Neutrophil (primary cell): Measurements from ENCODE around the gene SMAD3.

ENCODE experiments used
- H3K27ac ChIP-seq: fragments of 200-600 bp; sonication (generic); 2 replicates; pipeline ENCODE4 v1.5.1; 2016; ENCODE audit warnings: mild to moderate bottlenecking, moderate library complexity
- H3K27me3 ChIP-seq: fragments of 200-600 bp; sonication (generic); 2 replicates; pipeline ENCODE4 v1.6.0; 2016; ENCODE audit warnings: mild to moderate bottlenecking
- H3K36me3 ChIP-seq: fragments of 200-600 bp; sonication (generic); 2 replicates; pipeline ENCODE4 v1.5.1; 2017
- H3K4me1 ChIP-seq, 2 experiments: fragments of 200-600 bp in 1 of 2; sonication (generic) in 1 of 2; 1 replicate in 1 of 2; 2 replicates in 1 of 2; pipeline versions ENCODE4 v1.5.1 to v1.6.1; 2013 to 2016; ENCODE audit warnings: low read depth in 1 of 2, low read length in 1 of 2, mild to moderate bottlenecking in 1 of 2, moderate library complexity in 1 of 2; ENCODE audit not compliant: control insufficient read depth in 1 of 2, insufficient read depth in 1 of 2
- H3K4me3 ChIP-seq, 2 experiments: fragments of 200-600 bp in 1 of 2; sonication (generic) in 1 of 2; 1 replicate in 1 of 2; 2 replicates in 1 of 2; pipeline ENCODE4 v1.5.1; 2013 to 2016; ENCODE audit warnings: low read depth in 1 of 2, low read length in 1 of 2, mild to moderate bottlenecking in 1 of 2, moderate library complexity in 1 of 2
- H3K9me3 ChIP-seq: fragments of 200-600 bp; sonication (generic); 2 replicates; pipeline ENCODE4 v1.5.1; 2016
- CTCF ChIP-seq: fragments of 200-600 bp; sonication (generic); IDR thresholded peaks from 2 replicates; pipeline ENCODE4 v1.5.1; 2016; ENCODE audit warnings: antibody characterized with exemption

Gene SMAD3

GRCh38 chr15:67117370-67117769 lies 52.0 kb downstream of the SMAD3 start:
- H3K9me3 ChIP-seq, result no peaks in the 10 kb centered on the region
- no peak overlapping the region for H3K4me3 ChIP-seq
- H3K4me1 ChIP-seq, result peaks cover 3 to 12% of the 10 kb centered on the region in 2 experiments
- TF ChIP-seq CTCF, result no peak
- no peaks in the 10 kb centered on the region for H3K36me3 ChIP-seq
- peaks cover 7% of the 10 kb centered on the region for H3K27me3 ChIP-seq
- H3K27ac ChIP-seq, result no peak overlapping the region

DNA sequence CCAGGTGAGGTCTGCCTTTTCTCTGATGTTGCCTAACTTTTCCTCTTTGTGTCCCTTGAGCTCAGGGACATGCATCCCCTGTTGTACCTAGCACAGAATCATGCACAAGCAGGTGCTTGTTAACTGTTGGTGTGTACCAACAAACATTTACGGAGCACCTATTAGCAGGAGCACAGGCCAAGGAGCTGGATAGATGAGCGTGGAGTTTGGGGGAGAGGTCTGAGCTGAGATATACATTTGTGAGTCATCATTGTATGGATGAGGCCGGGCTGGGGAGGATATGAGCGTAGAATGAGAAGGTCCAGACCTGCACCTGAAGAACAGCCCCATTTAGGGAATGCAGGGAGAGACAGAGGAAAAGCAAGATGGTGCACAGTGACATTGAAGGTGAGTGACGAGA lies 53.4 kb downstream of the SMAD3 start:
- peaks cover 7% of the 10 kb centered on the region for H3K27me3 ChIP-seq
- TF ChIP-seq CTCF, result no peak
- peaks cover 3 to 12% of the 10 kb centered on the region in 2 experiments for H3K4me1 ChIP-seq
- H3K4me3 ChIP-seq, result no peak overlapping the region
- no peaks in the 10 kb centered on the region for H3K36me3 ChIP-seq
- H3K9me3 ChIP-seq, result no peaks in the 10 kb centered on the region
- no peak overlapping the region for H3K27ac ChIP-seq

- no peak for TF ChIP-seq CTCF
- Histone ChIP-seq H3K36me3 (no peaks in the 10 kb centered on the region), H3K4me1 (peaks cover 3 to 10% of the 10 kb centered on the region in 2 experiments), H3K27ac (no peak overlapping the region), H3K4me3 (no peak overlapping the region), H3K27me3 (peaks cover 7% of the 10 kb centered on the region), H3K9me3 (no peaks in the 10 kb centered on the region)
These were observed 53.9 kb downstream of the SMAD3 start for GRCh38 chr15:67119238-67119846.

- no peak overlapping the region for H3K4me3 ChIP-seq
- no peak overlapping the region for H3K27ac ChIP-seq
- no peaks in the 10 kb centered on the region for H3K36me3 ChIP-seq
- peaks cover 7% of the 10 kb centered on the region for H3K27me3 ChIP-seq
- TF ChIP-seq CTCF, result no peak
- peaks cover 3 to 10% of the 10 kb centered on the region in 2 experiments for H3K4me1 ChIP-seq
- H3K9me3 ChIP-seq, result no peaks in the 10 kb centered on the region
These were observed 54.8 kb downstream of the SMAD3 start for GRCh38 chr15:67120009-67120838.

GRCh38 chr15:67120839-67121643 lies 55.6 kb downstream of the SMAD3 start:
- H3K4me1 ChIP-seq, result peaks cover 3 to 10% of the 10 kb centered on the region in 2 experiments
- no peak overlapping the region for H3K27ac ChIP-seq
- no peaks in the 10 kb centered on the region for H3K9me3 ChIP-seq
- H3K36me3 ChIP-seq, result no peaks in the 10 kb centered on the region
- no peak for TF ChIP-seq CTCF
- peaks cover 7% of the 10 kb centered on the region for H3K27me3 ChIP-seq
- no peak overlapping the region for H3K4me3 ChIP-seq
